GM12874 (cell line): Measurements from ENCODE around the gene AQP9.

Source experiments
- TF ChIP-seq, protein P1 (sequence below): IDR thresholded peaks from 2 replicates; pipeline ENCODE4 v1.5.1; 2011; ENCODE audit warnings: low read depth, mild to moderate bottlenecking, control low read depth, low read length, moderate library complexity; ENCODE audit not compliant: insufficient read depth

Gene AQP9

GRCh38 chr15:58111718-58112104, 26.5 kb upstream of the AQP9 start:
- TF ChIP-seq, protein P1, sequence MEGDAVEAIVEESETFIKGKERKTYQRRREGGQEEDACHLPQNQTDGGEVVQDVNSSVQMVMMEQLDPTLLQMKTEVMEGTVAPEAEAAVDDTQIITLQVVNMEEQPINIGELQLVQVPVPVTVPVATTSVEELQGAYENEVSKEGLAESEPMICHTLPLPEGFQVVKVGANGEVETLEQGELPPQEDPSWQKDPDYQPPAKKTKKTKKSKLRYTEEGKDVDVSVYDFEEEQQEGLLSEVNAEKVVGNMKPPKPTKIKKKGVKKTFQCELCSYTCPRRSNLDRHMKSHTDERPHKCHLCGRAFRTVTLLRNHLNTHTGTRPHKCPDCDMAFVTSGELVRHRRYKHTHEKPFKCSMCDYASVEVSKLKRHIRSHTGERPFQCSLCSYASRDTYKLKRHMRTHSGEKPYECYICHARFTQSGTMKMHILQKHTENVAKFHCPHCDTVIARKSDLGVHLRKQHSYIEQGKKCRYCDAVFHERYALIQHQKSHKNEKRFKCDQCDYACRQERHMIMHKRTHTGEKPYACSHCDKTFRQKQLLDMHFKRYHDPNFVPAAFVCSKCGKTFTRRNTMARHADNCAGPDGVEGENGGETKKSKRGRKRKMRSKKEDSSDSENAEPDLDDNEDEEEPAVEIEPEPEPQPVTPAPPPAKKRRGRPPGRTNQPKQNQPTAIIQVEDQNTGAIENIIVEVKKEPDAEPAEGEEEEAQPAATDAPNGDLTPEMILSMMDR: no peak

GRCh38 chr15:58114388-58114787, 23.8 kb upstream of the AQP9 start:
- TF ChIP-seq, protein P1: no peak

- TF ChIP-seq, protein P1: no peak
Measured at GRCh38 chr15:58114812-58115211, 23.4 kb upstream of the AQP9 start.

DNA sequence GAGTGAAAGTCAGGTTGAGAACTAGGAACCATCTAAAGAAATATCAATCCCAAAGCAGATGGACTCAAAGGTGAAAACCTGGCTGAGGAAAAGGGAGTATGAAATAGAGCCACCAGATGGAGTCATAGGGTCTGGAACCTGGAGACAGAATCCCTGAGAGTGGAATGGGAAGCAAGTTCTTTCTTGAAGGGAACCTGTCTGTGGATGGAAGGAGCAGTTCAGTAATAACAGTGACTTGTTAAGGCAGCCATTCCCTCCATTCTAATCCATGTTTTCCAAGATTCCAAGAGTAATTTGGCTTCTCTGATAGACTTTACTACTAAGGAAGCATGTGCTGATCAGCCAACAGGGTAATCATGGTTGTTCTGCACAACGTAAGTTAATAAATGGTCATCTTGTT, 22.5 kb upstream of the AQP9 start:
- TF ChIP-seq, protein P1: no peak

GRCh38 chr15:58117619-58118018, 20.6 kb upstream of the AQP9 start:
- TF ChIP-seq, protein P1: no peak

DNA sequence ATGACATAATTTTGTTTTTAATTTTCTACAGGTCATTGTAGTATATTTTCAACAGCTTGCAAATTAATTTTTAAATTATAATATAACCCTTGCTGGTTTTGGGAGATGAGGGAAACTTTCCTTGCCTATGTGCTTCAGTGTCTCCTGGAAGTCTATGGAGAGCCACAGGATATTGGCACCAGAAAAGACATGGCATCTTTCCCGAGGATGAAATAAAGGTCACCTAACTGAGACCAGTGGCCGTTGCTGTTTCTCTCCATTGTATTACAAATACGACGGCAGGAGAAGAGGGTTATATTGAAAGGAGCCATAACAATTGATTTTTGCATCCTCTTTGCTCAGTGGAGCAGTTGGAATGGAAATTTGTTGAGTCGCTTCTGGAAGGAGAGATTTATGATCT, 19.9 kb upstream of the AQP9 start:
- TF ChIP-seq, protein P1: no peak

DNA sequence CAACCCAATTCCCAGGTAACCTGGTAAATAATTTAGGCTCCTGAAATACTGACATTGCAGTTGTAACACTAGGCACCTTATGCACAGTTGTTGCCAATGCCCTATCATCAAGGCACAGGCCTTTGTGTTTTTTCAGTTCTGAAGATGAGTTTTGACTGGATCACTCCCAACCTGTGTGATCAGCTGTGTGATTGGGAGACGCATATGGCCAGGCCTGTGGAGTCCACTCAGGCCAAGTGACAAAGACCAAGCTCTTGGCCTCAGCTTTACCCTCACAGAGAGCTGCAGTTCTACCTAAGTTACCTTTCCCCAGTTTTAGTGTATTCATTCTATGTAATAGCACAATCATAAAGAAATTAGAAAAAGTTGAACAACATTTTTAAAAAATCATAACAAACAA, 19.2 kb upstream of the AQP9 start:
- TF ChIP-seq, protein P1: no peak

GRCh38 chr15:58124585-58124984, 13.6 kb upstream of the AQP9 start:
- TF ChIP-seq, protein P1: no peak
